Liver (tissue), 9 donors: Measurements from ENCODE around the gene ARHGEF10L. TPM values are rescaled to one million over a fixed set of nuclear protein-coding genes. Genes with fewer than 3 reads are reported as not detected.

Experiments used
- DNase-seq: peaks from one replicate; pipeline ENCODE4 v3.0.0-alpha.2; 2017; ENCODE audit warnings: low spot score
- H3K27ac ChIP-seq, 2 donors: one replicate each; pipeline ENCODE4 v1.7.0; 2013; ENCODE audit warnings: inconsistent platforms in 2 of 2, low read length in 2 of 2, control low read depth in 1 of 2, low read depth in 1 of 2, mild to moderate bottlenecking in 1 of 2
- H3K27me3 ChIP-seq, 4 donors: one replicate each; pipeline versions ENCODE4 v1.6.1 to v1.7.0; 2013; ENCODE audit warnings: low read length in 3 of 4, inconsistent platforms in 1 of 4, mild to moderate bottlenecking in 1 of 4, moderate library complexity in 1 of 4; ENCODE audit not compliant: control insufficient read depth in 4 of 4, insufficient read depth in 4 of 4
- H3K36me3 ChIP-seq, 4 donors: one replicate each; pipeline versions ENCODE4 v1.6.1 to v1.7.0; 2013; ENCODE audit warnings: low read length in 3 of 4, mild to moderate bottlenecking in 3 of 4, low read depth in 1 of 4, moderate library complexity in 1 of 4; ENCODE audit not compliant: control insufficient read depth in 4 of 4, insufficient read depth in 3 of 4
- H3K4me1 ChIP-seq, 4 donors: one replicate each; pipeline versions ENCODE4 v1.6.1 to v1.7.0; 2013; ENCODE audit warnings: low read length in 3 of 4, mild to moderate bottlenecking in 3 of 4, moderate library complexity in 1 of 4; ENCODE audit not compliant: control insufficient read depth in 4 of 4, insufficient read depth in 4 of 4
- H3K4me3 ChIP-seq, 3 donors: one replicate each; pipeline versions ENCODE4 v1.6.1 to v1.7.0; 2013; ENCODE audit warnings: low read length in 3 of 3, control low read depth in 1 of 3, low read depth in 1 of 3, mild to moderate bottlenecking in 1 of 3
- H3K9ac ChIP-seq, 2 donors: one replicate each; pipeline ENCODE4 v1.7.0; 2013; ENCODE audit warnings: low read length in 2 of 2, mild to moderate bottlenecking in 2 of 2, moderate library complexity in 2 of 2, control low read depth in 1 of 2, low read depth in 1 of 2
- H3K9me3 ChIP-seq, 4 donors: one replicate each; pipeline versions ENCODE4 v1.6.1 to v1.7.0; 2013; ENCODE audit warnings: low read length in 3 of 4; ENCODE audit not compliant: control insufficient read depth in 4 of 4
- EGR1 ChIP-seq, 2 donors: IDR thresholded peaks; 2 replicates each; pipeline ENCODE4 v1.6.1; 2016 to 2018; ENCODE audit warnings: antibody characterized with exemption in 2 of 2, low read depth in 2 of 2
- FOXA1 ChIP-seq: IDR thresholded peaks from 2 replicates; pipeline ENCODE4 v1.6.1; 2016; ENCODE audit warnings: antibody characterized with exemption
- FOXA2 ChIP-seq: IDR thresholded peaks from 2 replicates; pipeline ENCODE4 v1.6.1; 2016; ENCODE audit warnings: antibody characterized with exemption
- GABPA ChIP-seq, 2 donors: IDR thresholded peaks in 1 of 2; conservative IDR thresholded peaks in 1 of 2; 2 replicates each; pipeline ENCODE4 v1.6.1; 2016; ENCODE audit warnings: antibody characterized with exemption in 2 of 2, mild to moderate bottlenecking in 1 of 2, moderate library complexity in 1 of 2
- HNF4A ChIP-seq, 2 donors: conservative IDR thresholded peaks; 2 replicates each; pipeline ENCODE4 v1.6.1; 2016; ENCODE audit warnings: antibody characterized with exemption in 2 of 2, mild to moderate bottlenecking in 2 of 2
- HNF4G ChIP-seq: IDR thresholded peaks from 2 replicates; pipeline ENCODE4 v1.6.1; 2016; ENCODE audit warnings: antibody characterized with exemption
- MAX ChIP-seq: IDR thresholded peaks from 2 replicates; pipeline ENCODE4 v1.6.1; 2016; ENCODE audit warnings: antibody characterized with exemption
- NR2F2 ChIP-seq: IDR thresholded peaks from 2 replicates; pipeline ENCODE4 v1.6.1; 2016; ENCODE audit warnings: antibody characterized with exemption
- RAD21 ChIP-seq, 2 donors: IDR thresholded peaks; 2 replicates each; pipeline ENCODE4 v1.6.1; 2016; ENCODE audit warnings: antibody characterized with exemption in 2 of 2, mild to moderate bottlenecking in 2 of 2
- RXRA ChIP-seq, 2 donors: IDR thresholded peaks; 2 replicates each; pipeline ENCODE4 v1.6.1; 2017 to 2018; ENCODE audit warnings: antibody characterized with exemption in 2 of 2, mild to moderate bottlenecking in 1 of 2
- SP1 ChIP-seq: IDR thresholded peaks from 2 replicates; pipeline ENCODE4 v1.6.1; 2018; ENCODE audit warnings: antibody characterized with exemption, mild to moderate bottlenecking
- TAF1 ChIP-seq: conservative IDR thresholded peaks from 2 replicates; pipeline ENCODE4 v1.6.1; 2016; ENCODE audit warnings: antibody characterized with exemption, mild to moderate bottlenecking
- YY1 ChIP-seq: IDR thresholded peaks from 2 replicates; pipeline ENCODE4 v1.6.1; 2016; ENCODE audit warnings: antibody characterized with exemption, mild to moderate bottlenecking
- ZBTB33 ChIP-seq: IDR thresholded peaks from 2 replicates; pipeline ENCODE4 v1.6.1; 2016; ENCODE audit warnings: antibody characterized with exemption
- WGBS: extraction: QIAGEN DNeasy Blood & Tissue Kit; methylation state at CpG from one replicate; pipeline ENCODE4 v1.1.7; 2013; 5-methylcytosine and 5-hydroxymethylcytosine counted together
- polyA plus RNA-seq, 2 donors: library from polyadenylated mRNA; stranded (reverse) in 1 of 2; unstranded in 1 of 2; fragments of 200-250 nt in 1 of 2; fragments of >200 nt in 1 of 2; fragmentation: Nextera tagmentation in 1 of 2; extraction: Ambion mirVana in 1 of 2; gene quantifications; one replicate each; pipeline versions ENCODE4 v1.2.1 to v1.2.3, GENCODE V29; 2013 to 2015
- total RNA-seq, 2 donors: library from RNA; depleted of rRNA; stranded (reverse); fragments of >200 nt; gene quantifications; one replicate each; pipeline ENCODE4 v1.2.3, GENCODE V29; 2014
- TF ChIP-seq, protein P1 (sequence below): fragments of 150-350 bp; IDR thresholded peaks from 2 replicates; pipeline ENCODE4 v1.5.1; 2017; ENCODE audit warnings: improper control_type of control experiment, low read depth, low read length; ENCODE audit not compliant: missing input control
- TF ChIP-seq, protein P2 (sequence below): IDR thresholded peaks from 2 replicates; pipeline ENCODE4 v1.6.1; 2016; ENCODE audit warnings: antibody characterized with exemption, mild to moderate bottlenecking
- TF ChIP-seq, protein P3 (sequence below): IDR thresholded peaks from 2 replicates; pipeline ENCODE4 v1.6.1; 2016; ENCODE audit warnings: antibody characterized with exemption
- donor health status: healthy.
- donor health status: healthy.
- donor health status: healthy.
- donor health status: healthy.
- donor health status: healthy.

Gene ARHGEF10L
- total and polyA plus RNA-seq, 4 donors, result 26.3 to 169 (median 57.5) TPM

GRCh38 chr1:17678011-17678410, 138.5 kb downstream of the ARHGEF10L start:
- Histone ChIP-seq H3K4me3 (no peak overlapping the region), H3K27ac (no peak overlapping the region), H3K4me1 (no peaks in the 10 kb centered on the region), H3K9ac (no peak overlapping the region), H3K36me3 (peaks cover 12 to 86% (median 38%) of the 10 kb centered on the region in 4 donors), H3K27me3 (no peaks in the 10 kb centered on the region), H3K9me3 (no peaks in the 10 kb centered on the region)
- WGBS, result 68% methylated on average over 6 of the region's 6 CpGs
- no peak for DNase-seq
- TF ChIP-seq, protein P1, sequence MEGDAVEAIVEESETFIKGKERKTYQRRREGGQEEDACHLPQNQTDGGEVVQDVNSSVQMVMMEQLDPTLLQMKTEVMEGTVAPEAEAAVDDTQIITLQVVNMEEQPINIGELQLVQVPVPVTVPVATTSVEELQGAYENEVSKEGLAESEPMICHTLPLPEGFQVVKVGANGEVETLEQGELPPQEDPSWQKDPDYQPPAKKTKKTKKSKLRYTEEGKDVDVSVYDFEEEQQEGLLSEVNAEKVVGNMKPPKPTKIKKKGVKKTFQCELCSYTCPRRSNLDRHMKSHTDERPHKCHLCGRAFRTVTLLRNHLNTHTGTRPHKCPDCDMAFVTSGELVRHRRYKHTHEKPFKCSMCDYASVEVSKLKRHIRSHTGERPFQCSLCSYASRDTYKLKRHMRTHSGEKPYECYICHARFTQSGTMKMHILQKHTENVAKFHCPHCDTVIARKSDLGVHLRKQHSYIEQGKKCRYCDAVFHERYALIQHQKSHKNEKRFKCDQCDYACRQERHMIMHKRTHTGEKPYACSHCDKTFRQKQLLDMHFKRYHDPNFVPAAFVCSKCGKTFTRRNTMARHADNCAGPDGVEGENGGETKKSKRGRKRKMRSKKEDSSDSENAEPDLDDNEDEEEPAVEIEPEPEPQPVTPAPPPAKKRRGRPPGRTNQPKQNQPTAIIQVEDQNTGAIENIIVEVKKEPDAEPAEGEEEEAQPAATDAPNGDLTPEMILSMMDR, result no peak
- TF ChIP-seq YY1 (no peak), SP1 (no peak), GABPA (IDR thresholded peaks at IDR 0.05 in 1 of 2, conservative IDR thresholded peaks at IDR 0.05 in 1 of 2) (no peak), HNF4A (conservative IDR thresholded peaks at IDR 0.05) (no peak), ZBTB33 (no peak), RXRA (IDR thresholded peaks at IDR 0.05) (no peak), FOXA2 (no peak), MAX (no peak), FOXA1 (no peak), RAD21 (IDR thresholded peaks at IDR 0.05) (no peak)

GRCh38 chr1:17679856-17680255, 140.4 kb downstream of the ARHGEF10L start:
- H3K9me3 ChIP-seq, result no peaks in the 10 kb centered on the region
- 89% methylated on average over 16 of the region's 16 CpGs for WGBS
- no peak overlapping the region for H3K27ac ChIP-seq
- TF ChIP-seq RAD21 (IDR thresholded peaks at IDR 0.05) (no peak), RXRA (IDR thresholded peaks at IDR 0.05) (no peak), SP1 (no peak), GABPA (IDR thresholded peaks at IDR 0.05 in 1 of 2, conservative IDR thresholded peaks at IDR 0.05 in 1 of 2) (no peak), EGR1 (IDR thresholded peaks at IDR 0.05; ENCODE audit: low read depth in 2 of 2) (no peak), YY1 (no peak), FOXA2 (no peak), HNF4G (no peak), MAX (no peak), TAF1 (no peak), NR2F2 (no peak), ZBTB33 (no peak), FOXA1 (no peak)
- TF ChIP-seq, protein P2, sequence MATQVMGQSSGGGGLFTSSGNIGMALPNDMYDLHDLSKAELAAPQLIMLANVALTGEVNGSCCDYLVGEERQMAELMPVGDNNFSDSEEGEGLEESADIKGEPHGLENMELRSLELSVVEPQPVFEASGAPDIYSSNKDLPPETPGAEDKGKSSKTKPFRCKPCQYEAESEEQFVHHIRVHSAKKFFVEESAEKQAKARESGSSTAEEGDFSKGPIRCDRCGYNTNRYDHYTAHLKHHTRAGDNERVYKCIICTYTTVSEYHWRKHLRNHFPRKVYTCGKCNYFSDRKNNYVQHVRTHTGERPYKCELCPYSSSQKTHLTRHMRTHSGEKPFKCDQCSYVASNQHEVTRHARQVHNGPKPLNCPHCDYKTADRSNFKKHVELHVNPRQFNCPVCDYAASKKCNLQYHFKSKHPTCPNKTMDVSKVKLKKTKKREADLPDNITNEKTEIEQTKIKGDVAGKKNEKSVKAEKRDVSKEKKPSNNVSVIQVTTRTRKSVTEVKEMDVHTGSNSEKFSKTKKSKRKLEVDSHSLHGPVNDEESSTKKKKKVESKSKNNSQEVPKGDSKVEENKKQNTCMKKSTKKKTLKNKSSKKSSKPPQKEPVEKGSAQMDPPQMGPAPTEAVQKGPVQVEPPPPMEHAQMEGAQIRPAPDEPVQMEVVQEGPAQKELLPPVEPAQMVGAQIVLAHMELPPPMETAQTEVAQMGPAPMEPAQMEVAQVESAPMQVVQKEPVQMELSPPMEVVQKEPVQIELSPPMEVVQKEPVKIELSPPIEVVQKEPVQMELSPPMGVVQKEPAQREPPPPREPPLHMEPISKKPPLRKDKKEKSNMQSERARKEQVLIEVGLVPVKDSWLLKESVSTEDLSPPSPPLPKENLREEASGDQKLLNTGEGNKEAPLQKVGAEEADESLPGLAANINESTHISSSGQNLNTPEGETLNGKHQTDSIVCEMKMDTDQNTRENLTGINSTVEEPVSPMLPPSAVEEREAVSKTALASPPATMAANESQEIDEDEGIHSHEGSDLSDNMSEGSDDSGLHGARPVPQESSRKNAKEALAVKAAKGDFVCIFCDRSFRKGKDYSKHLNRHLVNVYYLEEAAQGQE, result no peak
- TF ChIP-seq, protein P1, result no peak
- TF ChIP-seq, protein P3, sequence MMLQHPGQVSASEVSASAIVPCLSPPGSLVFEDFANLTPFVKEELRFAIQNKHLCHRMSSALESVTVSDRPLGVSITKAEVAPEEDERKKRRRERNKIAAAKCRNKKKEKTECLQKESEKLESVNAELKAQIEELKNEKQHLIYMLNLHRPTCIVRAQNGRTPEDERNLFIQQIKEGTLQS, result no peak
- no peak overlapping the region for H3K9ac ChIP-seq
- H3K27me3 ChIP-seq, result no peaks in the 10 kb centered on the region
- no peak overlapping the region for H3K4me3 ChIP-seq
- H3K36me3 ChIP-seq, result peaks cover 12 to 80% (median 36%) of the 10 kb centered on the region in 4 donors
- H3K4me1 ChIP-seq, result no peaks in the 10 kb centered on the region
- DNase-seq, result no peak
